ENCODE data around the gene ACTR3. TPM values are rescaled to one million over a fixed set of nuclear protein-coding genes. Genes with fewer than 3 reads are reported as not detected.

The ACTR3 gene
- total and polyA plus RNA-seq, 3 donors from 2014 or later = 106 to 180 (median 114) TPM

GRCh38 chr2:113977660-113978523 is 88.0 kb downstream of the ACTR3 start:
- peak; percentile 49 for DNase-seq
- Histone ChIP-seq H3K27me3 (no peaks in the 10 kb centered on the region), H3K4me1 (peaks cover 12% of the 10 kb centered on the region), H3K27ac (peak overlapping the region; percentile 7 to 15), H3K9me3 (no peaks in the 10 kb centered on the region), H3K4me3 (no peak overlapping the region), H3K36me3 (ENCODE audit: low read depth, missing control alignments) (no peaks in the 10 kb centered on the region)
- intact Hi-C loops (cut with DNase I; ENCODE audit: low total_unique reads) = loop anchor here (10.0 kb wide), 1 partner anchor 577 kb away; no protein-coding TSS in a partner anchor
- TF ChIP-seq CTCF (IDR thresholded peaks at IDR 0.05) = peak; percentile 8 to 39 (median 18)
- no peak for TF ChIP-seq POLR2A (IDR thresholded peaks at IDR 0.05)
- 24 to 27% methylated on average over 16 of the region's 16 CpGs for WGBS, 2 donors

- Histone ChIP-seq H3K4me3 (peak overlapping the region; percentile 50 to 52), H3K9me3 (no peaks in the 10 kb centered on the region), H3K4me1 (peaks cover 12% of the 10 kb centered on the region), H3K27me3 (no peaks in the 10 kb centered on the region), H3K27ac (peak overlapping the region; percentile 15 to 57), H3K36me3 (ENCODE audit: low read depth, missing control alignments) (no peaks in the 10 kb centered on the region)
- TF ChIP-seq POLR2A (IDR thresholded peaks at IDR 0.05) = no peak
- no peak for TF ChIP-seq CTCF (IDR thresholded peaks at IDR 0.05)
- DNase-seq = no peak
- intact Hi-C loops (cut with DNase I; ENCODE audit: low total_unique reads) = loop anchor here (10.0 kb wide), 1 partner anchor 576 kb away; no protein-coding TSS in a partner anchor
- WGBS, 2 donors = 58 to 68% methylated on average over 19 to 20 of the region's 20 CpGs
These were observed 88.8 kb downstream of the ACTR3 start for GRCh38 chr2:113978524-113979190.

- Histone ChIP-seq H3K4me3 (peak overlapping the region; percentile 50 to 52), H3K9me3 (no peaks in the 10 kb centered on the region), H3K27me3 (no peaks in the 10 kb centered on the region), H3K4me1 (peaks cover 12% of the 10 kb centered on the region), H3K36me3 (ENCODE audit: low read depth, missing control alignments) (no peaks in the 10 kb centered on the region), H3K27ac (peak overlapping the region; percentile 15 to 57)
- TF ChIP-seq CTCF (IDR thresholded peaks at IDR 0.05) = peak in 2 of 3 experiments; percentile 54 to 98
- TF ChIP-seq POLR2A (IDR thresholded peaks at IDR 0.05) = no peak
- intact Hi-C loops (cut with DNase I; ENCODE audit: low total_unique reads) = loop anchor here (10.0 kb wide), 1 partner anchor 575 kb away; no protein-coding TSS in a partner anchor
- WGBS, 2 donors = 51 to 80% methylated on average over 23 to 82 of the region's 93 CpGs
- peak; percentile 76 for DNase-seq
These were observed 89.6 kb downstream of the ACTR3 start for GRCh38 chr2:113979191-113980128.

- H3K27me3 ChIP-seq = no peaks in the 10 kb centered on the region
- WGBS, 2 donors = 52 to 78% methylated on average over 4 of the region's 4 CpGs
- no peaks in the 10 kb centered on the region for H3K36me3 ChIP-seq (ENCODE audit: low read depth, missing control alignments)
- DNase-seq = no peak
- H3K9me3 ChIP-seq = no peaks in the 10 kb centered on the region
- H3K4me3 ChIP-seq = no peak overlapping the region
- intact Hi-C loops (cut with DNase I; ENCODE audit: low total_unique reads) = no loop called here
- TF ChIP-seq CTCF (IDR thresholded peaks at IDR 0.05) (no peak), POLR2A (IDR thresholded peaks at IDR 0.05) (no peak)
- no peak overlapping the region for H3K27ac ChIP-seq
- peaks cover 12% of the 10 kb centered on the region for H3K4me1 ChIP-seq
These were observed 91.1 kb downstream of the ACTR3 start for GRCh38 chr2:113980946-113981345.

Measured in testis (tissue), 3 donors.